GM12875 (cell line): ENCODE measurements around the gene PTRH1.
A peak's percentile ranks its signal among the peaks of the same experiment; 100 is the strongest.

Experiments used
- H3K4me3 ChIP-seq: one replicate; pipeline ENCODE4 v1.5.1; 2011; ENCODE audit warnings: low read depth, low read length, control low read depth
- TF ChIP-seq, protein P1 (sequence below): IDR thresholded peaks from 2 replicates; pipeline ENCODE4 v1.5.1; 2011; ENCODE audit warnings: low read depth, mild to moderate bottlenecking, control low read depth, inconsistent platforms, low read length, moderate library complexity, borderline replicate concordance; ENCODE audit not compliant: insufficient read depth

The PTRH1 gene

DNA sequence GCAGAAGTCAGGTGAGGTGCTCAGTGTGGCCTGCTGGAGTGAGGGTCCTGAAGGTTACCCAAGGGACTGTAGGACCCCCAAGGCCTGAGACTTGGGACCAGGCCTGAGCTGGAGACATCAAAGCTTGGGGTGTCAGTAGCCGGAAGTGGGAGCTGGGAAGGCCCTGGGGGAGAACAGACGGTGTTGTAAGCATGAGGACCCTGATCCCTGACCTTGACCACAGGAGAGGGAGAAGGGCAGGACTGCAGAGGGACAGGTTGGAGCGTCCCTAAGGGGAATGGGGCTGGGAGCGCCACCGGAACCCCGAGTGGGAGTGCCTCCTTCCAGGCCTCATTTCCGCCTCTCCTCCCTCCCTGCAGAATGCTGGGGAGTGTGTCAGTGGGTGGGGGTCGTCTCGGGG, 949 bp upstream of the PTRH1 start:
- no peak overlapping the region for H3K4me3 ChIP-seq
- TF ChIP-seq, protein P1, sequence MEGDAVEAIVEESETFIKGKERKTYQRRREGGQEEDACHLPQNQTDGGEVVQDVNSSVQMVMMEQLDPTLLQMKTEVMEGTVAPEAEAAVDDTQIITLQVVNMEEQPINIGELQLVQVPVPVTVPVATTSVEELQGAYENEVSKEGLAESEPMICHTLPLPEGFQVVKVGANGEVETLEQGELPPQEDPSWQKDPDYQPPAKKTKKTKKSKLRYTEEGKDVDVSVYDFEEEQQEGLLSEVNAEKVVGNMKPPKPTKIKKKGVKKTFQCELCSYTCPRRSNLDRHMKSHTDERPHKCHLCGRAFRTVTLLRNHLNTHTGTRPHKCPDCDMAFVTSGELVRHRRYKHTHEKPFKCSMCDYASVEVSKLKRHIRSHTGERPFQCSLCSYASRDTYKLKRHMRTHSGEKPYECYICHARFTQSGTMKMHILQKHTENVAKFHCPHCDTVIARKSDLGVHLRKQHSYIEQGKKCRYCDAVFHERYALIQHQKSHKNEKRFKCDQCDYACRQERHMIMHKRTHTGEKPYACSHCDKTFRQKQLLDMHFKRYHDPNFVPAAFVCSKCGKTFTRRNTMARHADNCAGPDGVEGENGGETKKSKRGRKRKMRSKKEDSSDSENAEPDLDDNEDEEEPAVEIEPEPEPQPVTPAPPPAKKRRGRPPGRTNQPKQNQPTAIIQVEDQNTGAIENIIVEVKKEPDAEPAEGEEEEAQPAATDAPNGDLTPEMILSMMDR, result no peak

DNA sequence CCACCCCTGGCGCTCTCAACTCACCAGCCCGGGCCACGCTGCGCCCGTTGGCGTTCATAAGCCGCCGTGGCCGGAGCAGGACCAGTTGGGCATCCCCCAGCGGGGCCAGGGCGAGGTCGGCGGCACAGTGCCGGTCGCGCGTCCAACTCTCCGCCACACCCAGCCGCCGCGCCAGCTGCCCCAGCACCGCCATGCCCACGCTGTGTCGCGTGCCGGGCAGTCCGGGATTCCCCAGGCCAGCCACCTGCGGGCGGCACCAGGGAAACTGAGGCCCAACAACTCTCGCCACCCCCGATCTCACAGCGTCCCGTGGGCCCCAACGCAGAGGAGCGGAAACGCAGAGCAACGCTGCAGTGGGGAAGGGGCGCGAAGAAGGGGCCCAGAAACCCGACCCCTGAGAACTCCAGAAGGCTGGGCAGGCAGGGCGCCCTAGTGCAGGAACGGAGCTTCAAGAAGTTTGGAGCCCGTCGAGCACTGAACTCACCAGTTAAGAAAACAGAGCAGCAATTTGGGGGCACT, 453 bp downstream of the PTRH1 start:
- H3K4me3 ChIP-seq, result peak overlapping the region; percentile 73
- TF ChIP-seq, protein P1, result no peak

DNA sequence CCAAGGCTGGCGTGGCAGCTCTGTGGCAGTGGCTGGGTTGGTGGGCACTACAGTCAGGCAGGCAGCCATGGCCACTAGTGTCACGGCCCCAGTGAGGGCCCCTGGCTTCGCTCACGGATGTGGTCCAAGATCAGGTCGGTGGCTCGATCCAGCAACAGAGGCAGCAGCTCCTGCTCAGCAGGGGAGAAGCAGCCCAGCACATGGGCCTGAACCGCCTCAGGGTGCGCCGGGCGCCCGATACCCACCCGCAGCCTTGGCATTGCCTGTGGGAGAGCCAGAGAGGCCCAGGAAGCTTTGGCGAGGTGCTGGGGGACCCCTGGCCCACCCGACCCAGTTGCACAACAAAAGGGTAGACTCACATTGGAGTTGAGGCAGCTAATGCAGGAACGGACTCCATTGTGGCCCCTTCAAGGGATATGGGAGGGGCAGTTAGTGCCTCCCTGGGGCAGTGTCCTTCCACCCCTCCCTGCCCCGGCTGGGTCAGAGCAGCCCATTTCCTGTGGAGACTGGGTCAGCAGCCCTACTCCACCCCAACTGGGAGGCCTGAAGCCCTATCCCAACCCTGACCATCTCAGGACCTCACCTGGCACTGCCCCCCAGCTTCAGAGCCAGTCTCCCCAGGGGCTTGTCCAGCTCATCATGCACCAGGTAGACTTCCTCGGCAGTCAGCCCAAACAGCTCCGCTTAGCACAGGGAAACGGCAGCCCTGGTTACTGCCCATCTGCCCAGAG, 1.3 kb downstream of the PTRH1 start:
- no peak overlapping the region for H3K4me3 ChIP-seq

DNA sequence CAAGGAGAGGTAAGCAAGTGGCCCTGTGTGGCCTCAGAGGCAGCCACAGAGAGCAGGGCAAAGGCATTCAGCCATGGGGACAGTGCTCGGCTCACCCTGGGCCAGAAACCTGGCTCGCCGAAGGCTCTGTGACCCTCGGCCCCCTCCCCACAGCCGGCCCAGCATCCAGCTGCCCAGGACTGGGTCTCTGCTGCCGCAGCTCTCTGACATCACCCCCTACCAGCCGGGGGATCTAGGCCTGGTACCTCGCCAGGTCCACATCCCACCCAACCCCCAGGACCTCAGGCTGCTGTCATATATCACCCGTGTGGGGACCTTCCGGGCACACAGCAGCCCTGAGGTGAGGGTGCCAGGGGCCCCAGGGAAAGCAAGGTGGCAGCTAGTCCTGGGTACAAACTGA, 2.6 kb downstream of the PTRH1 start:
- H3K4me3 ChIP-seq, result no peak overlapping the region
- TF ChIP-seq, protein P1, result no peak

More for the DNA sequence above, 1.3 kb downstream of the PTRH1 start:
- TF ChIP-seq, protein P1, result no peak

DNA sequence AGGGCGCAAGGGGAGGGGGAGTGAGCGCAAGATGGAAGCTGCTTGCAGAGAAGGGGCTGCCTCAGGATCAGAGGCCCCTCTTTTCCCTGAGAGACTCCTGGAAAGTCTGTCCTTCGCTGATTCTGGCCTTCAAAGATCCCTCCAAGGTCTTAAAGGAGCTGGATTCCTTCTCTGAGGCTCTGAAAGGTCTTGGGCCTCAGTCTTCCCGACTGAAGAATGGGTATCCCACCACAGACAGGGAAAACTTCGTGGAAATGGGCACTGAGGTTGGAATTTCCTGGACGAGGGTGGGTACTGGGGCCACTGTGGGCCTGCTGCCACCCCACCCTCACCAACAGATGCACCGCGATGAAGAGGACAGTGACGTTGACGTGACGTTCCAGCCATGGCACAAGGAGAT, 3.1 kb downstream of the PTRH1 start:
- H3K4me3 ChIP-seq, result no peak overlapping the region
- TF ChIP-seq, protein P1, result no peak

DNA sequence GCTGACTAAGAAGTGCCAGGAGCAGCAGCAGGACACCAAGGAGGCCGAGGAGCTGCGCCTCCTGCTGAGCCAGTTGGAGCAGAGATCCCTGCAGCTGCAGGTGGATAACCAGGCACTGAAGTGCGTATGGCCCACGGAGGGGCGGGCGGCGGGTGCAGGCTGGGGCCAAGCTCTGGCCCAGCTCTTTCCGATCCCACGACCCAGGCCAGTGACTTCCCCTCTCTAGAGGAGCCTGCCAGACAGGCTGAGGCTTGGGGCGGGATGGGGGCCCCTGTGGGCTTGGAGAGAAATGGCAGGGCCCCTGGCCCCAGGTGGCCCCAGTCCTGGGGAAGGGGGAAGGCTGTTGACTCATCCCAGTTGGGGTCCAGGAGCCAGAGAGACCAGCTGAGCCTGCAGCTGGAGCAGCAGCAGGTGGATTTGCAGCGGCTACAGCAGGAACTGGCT, 3.6 kb downstream of the PTRH1 start:
- TF ChIP-seq, protein P1, result no peak
- H3K4me3 ChIP-seq, result no peak overlapping the region

DNA sequence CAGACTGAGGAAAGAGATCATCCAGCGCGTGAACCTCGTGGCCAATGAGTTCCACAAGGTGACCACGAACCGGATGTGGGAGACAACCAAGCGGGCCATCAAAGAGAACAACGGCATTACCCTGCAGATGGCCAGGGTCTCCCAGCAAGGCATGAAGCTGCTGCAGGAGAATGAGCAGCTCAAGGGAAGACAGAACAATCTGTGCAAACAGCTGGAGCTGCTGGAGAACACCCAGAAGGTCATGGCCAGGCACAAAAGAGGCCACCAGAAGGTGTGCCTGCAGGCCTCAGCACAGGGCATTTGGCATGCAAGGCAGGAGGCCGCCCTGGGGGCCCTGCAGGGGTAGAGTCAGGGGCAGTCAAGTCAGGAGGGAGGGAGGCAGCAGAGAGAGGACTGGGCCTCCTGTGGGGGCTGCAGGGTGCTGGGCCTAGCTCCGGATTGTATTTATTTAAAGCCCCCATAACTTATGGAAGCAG, 4.2 kb downstream of the PTRH1 start:
- no peak overlapping the region for H3K4me3 ChIP-seq
- TF ChIP-seq, protein P1, result no peak
